DMS153 (cell line): Measurements from ENCODE around the gene USP13.

Source experiments
- DNase-seq: peaks from one replicate; lab custom pipeline; 2025; lab: John Stamatoyannopoulos, UW

The USP13 gene

DNA sequence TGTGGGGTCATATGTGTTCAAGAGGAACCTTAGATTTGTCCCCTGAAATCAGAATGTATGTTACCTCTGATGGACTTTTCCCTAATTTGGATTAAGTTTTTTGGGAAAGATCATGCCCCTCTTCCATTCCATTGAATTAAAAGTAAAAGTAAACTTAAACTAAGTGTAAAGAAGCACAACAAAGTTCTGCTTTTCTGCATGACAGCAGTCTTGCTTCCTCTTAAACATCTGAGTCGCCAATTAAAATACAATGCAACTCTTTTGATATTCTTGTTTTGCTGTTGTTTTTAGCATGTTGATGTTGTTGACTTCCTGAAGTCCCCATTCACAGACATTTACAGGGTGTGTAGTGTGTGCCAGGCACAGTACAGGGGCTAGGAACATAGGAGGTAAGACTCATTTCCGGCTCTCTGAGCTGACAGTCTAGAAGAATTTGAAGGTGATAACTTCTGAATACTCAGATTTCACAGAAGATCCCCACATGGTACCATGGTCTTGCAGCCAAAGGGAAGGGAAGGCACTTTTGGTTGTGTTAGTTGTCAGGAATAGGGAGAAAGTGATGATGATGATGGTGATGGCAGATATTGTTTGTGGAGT, 45.0 kb downstream of the USP13 start:
- no peak for DNase-seq

DNA sequence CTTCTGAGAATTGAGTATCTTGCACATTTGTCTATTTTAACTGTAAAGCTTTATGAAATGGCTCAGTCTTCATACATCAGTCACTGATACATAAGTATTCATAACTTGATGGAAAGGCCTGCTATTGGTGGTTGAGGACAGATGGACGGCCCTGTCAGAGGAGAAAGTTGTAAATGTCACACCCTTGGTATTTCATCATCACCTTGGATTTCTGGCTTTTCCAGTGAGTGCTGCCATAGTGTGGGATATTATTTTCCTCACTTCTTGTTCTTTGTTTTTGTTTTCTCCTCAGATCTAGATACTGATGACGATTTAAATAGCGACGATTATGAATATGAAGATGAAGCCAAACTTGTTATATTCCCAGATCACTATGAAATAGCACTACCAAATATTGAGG, 47.9 kb downstream of the USP13 start:
- no peak for DNase-seq

DNA sequence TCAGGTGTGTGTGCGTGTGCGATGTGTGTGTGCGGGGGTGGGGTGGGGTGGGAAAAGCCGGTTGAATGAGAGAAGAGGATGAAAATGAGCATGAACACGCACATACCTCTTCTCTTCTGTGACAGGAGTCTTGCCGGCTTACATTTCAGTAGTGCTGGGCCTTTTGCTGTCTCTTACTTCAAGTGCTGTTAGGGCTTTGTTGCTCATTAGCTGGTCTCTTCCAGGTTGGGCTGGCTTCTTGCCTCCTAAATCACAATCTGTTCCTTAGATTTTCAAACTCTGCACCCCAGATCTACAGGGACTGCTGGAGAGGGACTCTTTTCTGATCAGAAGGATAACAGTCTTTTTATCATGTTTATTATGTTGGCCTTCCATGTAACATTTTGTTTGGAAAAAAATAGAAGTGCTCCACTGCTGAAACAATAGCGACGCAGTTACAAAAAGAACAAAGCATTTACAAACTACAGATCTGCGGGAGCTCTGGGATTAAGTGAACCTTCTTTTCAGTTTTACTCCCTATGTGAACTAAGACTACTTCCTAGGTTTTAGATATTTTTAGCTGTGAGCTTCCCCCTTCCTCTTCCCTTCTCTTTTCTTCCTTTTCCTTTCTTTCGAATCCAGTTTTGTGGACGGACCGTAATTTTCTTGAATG, 48.5 kb downstream of the USP13 start:
- no peak for DNase-seq

DNA sequence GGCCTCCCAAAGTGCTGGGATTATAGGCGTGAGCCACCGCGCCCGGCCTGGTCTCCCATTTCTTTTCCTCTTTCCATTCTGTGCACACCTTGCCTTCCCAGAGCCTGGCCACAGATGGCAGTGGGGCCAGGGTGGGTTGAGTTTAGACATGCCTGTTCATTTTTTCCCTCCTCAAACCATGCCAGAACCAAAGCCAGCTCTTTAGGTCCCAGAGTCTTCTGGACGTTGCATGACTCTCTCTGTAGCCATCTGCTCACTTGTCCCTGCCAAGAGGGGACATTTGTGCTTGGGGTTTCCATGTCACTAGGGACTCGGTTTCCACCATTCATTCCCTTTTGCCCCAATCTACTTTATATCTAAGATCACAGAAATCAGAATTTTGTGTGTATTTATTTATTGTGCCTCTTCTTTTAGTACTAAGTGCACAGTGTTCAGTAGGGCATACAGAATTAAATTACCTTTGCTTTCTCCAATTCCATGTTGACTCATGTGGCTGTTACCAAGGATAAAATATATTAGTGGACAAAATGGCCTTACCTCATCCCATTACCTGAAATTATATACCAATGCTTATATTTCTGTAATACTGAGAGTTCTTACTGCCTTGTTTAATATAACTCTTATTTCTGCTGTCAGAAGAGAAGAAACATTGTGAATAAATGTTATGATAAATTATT, 49.6 kb downstream of the USP13 start:
- no peak for DNase-seq

DNA sequence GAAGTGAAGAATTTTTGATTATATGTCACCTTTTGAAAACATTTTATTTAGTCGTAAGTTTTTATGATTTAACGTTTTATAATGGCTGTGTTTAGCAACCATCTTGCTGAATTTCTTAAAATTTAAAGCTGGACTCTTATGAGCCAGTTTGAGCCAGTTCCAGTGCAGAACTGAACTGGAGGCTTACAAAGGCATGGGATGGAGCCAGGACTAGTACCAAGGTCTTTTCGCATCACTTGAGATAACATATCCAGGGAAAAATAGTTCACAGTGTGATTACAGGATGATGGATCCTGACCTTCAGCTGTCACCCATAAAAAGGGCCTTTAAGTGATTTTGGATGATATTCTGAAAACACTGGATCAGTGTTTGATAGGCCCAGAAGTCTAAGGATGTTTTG, 51.0 kb downstream of the USP13 start:
- DNase-seq = no peak

DNA sequence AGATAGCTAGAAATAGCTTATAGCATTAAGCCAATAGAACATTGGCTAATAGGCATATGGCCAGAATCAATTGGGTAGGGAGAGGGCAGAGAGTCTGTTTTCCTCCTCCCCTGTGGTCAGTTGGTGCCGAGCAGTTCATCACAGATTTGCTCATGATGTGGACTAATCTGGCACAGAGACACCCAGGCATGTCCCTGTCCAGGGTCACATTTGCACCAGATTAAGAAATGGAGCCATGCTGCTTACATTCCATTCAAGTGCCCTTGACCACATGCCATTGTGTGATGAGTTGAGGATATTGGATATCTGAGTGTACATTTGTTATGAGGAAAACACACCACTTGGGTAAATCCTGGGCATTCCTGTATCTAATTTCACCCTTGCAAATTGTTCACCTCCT, 53.4 kb downstream of the USP13 start:
- DNase-seq = no peak

DNA sequence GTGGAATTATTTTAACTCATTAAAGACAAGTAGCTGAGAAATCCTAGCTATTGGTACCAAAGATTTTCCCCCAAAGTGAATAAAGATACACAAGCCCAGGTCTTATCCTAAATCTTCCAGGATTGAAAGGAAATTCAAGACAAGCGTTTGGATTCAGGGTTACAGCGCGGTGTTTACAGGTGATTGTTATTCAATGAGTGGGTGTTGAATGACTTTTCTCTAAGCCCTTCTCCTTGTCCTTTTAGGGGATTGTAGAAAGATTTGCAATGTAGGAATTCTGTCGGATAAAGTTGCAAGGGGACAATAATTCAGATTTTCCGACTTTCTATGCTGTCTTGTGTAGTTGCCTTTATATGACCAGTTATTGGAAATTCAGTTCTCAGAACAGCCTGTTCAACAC, 57.2 kb downstream of the USP13 start:
- no peak for DNase-seq

DNA sequence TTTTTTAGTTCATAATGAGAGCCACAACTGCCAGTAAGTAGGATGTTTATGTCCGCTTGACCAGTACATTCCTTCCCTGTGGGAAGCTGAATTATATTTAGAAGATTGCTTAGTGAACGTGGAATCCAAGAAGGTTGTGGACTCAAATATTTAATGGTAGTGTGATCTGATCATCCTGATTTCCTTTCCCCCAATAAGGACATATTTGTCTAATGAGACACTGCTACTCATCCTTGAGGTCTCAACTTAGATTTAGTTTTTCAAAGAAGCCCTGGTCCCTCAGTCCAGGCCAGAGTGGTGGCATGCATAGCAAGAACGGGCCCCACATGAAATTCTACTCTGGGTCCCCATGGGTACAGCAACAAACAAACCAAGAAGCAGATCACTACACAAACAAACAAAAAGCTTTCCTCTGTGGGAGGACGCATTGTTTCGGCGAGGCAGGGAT, 60.8 kb downstream of the USP13 start:
- DNase-seq = no peak

DNA sequence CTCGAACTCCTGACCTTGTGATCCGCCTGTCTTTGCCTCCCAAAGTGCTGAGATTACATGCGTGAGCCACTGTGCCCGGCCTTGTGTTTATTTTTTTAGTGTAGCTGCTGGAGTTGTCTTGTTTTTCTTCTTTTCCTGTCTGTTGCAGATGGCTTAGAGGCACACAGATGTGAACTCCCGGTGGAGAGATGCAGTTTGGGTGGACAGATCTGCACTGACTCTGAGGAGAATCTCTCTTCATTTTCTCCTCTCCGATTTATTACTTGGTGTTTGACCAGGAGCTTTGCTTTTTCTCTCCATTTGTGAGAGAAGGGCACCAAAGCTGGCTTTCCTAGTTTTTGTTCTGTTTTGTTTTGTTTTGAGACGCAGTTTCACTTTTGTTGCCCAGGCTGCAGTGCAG, 62.7 kb downstream of the USP13 start:
- no peak for DNase-seq

DNA sequence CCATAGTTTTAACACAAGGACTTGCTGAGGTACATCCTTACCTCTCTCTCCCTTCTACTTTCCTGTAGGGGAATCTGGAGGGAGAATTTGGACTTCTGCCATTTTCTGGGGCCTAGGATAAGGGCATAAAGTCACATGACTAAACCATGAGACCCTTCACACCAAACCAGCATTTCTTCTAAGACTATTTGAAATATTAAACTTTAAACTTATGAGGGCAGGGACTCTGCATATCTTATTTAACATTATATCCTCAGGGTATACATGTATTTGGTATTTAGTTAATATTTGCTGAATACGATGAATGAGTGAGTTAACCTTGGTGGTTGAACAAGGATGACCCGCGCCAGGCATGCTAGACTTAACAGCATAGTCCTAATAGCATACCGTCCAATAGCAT, 63.4 kb downstream of the USP13 start:
- DNase-seq = no peak

DNA sequence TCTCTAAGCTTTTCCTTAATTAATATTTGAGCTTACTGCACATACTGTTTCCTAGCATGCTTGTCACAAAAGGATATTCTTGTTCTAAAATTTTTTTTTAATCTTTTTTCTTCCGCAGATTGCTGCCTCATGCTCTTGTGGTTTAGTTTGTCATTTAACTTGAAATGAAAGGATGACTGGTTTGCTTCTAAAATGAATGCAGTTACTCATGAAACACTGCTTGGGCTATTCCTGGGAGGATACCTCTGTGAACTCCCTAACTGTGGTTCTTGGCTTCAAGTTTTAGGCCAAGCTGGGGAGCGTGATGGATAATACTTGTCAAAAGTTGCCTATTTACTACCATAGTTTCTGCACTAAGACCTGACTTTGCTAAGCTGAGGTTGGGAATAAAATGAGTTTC, 64.0 kb downstream of the USP13 start:
- DNase-seq = no peak

DNA sequence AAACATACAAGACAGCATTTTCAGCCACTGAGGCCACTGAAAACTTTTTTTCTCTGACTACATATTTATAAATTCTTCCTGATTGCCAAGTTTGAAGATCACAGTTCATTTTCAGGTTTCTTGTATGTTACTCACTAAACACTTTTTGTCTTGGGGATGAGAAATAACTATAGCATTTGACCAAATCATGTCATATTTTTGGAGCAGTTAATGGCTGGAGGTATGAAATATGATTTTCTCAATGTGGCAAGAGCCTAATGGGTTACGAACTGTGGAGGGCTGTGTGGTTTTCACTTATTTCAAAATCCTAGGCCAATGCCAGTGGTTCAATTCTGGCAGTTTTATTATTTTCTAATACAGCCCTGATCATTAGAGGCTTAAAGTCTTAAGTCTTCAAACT, 64.4 kb downstream of the USP13 start:
- DNase-seq = no peak

DNA sequence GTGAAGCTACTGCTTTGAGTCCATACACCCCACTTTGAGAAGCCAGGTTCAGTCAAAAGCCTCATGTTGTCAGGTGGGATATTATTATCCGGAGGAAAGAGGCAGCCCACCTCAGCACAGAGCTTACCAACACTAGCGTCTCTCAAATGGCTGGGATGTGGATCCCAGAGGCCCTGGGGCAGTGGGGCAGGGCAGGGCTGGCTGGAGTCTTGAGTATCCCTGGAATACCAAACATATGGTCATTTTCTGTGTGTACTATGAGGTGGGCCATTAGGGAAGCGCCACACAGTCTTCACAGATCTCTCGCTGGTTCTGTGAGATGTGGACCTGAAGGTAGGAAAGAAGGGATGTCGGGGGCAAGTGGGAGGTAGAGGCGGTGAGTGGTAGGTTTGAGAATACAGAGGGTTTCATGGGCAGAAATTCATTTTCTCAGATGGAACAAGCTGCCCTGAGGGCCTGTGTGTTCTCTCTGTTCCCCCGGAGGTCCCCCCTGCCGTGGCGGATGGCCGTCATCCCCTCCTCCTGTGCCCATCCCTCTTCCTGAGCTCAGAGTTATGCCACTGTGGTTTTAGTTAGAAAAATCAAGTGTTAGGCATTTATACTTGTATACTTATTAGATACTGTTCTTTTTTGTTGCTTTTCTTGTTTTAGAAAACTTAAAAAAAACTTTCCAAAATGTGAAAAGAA, 66.4 kb downstream of the USP13 start:
- no peak for DNase-seq

DNA sequence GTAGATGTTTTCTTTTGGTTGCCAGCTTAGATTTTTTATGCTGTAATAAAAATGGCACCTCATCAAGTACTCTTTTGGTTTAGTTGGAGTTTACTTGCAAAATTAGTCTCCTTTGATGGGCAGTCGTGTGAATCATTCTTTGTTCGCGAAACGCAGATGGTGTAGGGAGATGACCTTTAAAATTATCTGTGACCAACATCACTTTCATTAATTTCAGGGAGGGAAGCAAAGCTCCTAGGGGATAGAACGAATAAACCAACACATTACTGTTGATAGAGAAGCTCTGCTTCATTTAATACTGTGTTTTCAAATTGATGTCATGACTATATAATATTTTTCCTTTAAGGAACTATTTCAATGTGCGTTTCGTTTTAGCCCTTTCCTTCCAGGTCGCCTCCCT, 67.4 kb downstream of the USP13 start:
- DNase-seq = no peak

DNA sequence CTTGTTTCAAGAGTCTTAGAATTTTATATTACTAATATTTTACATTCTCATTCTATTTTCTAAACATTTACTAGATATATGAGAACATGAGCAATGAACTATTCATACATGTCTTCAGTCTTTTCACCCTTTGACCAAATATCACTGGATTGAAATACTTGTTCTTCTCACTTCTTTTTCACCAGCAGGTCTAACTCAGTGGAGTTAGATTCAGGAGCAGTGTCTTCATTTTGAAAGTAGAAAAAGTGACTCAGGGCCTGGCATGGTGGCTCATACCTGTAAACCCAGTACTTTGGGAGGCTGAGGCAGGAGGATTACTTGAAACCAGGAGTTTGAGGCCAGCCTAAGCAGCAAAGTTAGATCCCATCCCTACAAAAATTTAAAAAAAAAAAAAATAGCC, 70.8 kb downstream of the USP13 start:
- DNase-seq = no peak

DNA sequence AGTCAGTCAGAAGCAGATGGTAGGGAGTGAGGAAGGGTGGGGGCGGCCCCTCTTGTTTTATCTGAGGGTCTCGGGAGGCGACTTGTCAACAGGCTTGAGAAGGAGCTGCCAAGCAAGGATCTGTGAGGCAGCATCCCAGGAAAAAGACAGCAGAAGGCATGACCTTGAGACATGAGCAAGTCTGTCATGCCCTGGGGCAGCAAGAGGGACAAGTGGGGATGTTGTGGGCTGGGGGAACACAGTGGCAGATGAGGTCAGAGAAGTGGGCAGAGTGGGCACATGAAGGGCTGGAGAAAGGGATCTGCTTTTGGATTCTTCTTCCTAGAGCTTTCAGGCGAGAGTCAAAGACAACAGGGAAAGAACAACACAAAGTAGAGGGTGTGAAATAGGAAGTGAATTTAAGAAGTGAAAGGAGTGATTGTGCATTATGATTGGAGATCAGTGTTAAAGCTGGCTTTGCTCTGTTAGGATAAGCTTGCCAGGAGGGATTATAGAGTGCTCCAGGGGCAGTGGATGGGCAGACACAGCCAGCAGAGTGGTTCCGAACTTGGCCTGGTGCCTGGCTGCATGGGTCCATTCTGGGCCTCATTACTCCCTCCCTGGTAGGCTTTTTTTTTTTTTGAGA, 73.3 kb downstream of the USP13 start:
- no peak for DNase-seq

DNA sequence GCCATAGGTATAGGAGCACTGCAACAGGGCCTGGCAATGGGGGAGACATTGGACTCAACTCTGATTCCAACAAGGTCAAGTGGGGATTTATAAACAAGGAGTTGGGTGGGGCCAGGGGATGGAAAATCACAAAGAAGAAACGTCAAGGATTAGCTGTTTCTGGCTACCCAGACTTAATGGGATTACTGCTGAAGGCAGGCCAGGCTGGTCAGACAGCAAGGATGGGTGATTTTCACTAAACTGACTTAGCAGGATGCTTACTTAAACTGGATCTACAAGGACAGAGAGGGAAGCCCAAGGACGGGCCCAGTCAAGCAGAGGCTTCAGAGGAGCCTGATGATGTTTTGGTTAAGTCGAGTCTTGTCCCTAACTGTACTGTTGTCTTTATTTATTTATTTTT, 76.2 kb downstream of the USP13 start:
- DNase-seq = no peak

DNA sequence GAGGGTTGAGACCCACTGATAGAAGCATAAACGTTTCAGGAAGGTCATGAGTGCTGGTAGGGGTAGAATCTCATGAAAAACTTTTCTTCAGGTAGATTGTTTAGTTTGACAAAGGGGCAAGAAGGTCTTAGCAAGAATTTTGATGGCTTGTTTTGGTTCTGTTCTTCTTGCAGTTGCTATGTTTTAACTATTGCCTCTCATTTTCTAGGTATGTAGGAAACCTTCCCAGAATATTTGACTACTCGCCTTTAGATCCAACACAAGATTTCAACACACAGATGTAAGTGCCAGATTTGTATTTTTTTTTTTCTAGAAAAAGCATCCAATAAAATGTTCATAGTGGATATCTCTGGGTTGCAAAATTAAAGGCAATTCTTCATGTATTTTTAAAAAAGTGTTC, 77.1 kb downstream of the USP13 start:
- no peak for DNase-seq

DNA sequence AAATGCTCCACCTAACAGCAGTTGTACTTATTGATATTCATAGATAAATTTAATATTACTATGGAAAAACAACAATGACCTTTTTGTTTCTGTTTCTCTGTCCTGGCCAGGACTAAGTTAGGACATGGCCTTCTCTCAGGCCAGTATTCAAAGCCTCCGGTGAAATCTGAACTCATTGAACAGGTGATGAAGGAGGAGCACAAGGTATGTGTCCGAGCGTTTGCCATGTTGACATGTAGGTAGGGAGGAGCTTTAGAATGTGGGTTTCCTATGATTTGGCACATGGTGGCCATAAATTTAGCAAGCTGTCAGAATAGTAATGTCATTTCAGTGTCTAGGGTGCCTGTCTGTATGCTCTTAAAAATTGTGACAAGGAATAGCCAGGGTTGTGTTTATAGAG, 77.7 kb downstream of the USP13 start:
- no peak for DNase-seq

DNA sequence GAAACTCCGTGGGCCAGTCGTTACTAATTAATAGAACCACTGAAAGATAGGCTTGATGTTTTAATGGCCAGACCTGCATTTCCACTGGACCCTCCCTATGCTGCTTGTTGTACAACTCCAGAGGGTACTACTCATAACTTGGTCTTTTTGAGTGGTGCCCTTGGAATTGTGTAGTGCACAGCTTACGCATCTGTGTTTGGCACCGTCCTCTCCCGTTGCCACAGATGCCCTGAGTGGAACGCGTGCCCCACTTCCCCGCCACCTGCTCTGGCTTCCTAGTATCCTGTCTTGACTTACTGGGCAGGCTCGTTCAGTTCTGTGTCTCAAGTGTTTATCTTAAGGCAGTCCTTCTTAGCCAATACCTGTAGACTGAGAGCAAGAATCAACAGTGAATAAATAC, 78.7 kb downstream of the USP13 start:
- DNase-seq = no peak

DNA sequence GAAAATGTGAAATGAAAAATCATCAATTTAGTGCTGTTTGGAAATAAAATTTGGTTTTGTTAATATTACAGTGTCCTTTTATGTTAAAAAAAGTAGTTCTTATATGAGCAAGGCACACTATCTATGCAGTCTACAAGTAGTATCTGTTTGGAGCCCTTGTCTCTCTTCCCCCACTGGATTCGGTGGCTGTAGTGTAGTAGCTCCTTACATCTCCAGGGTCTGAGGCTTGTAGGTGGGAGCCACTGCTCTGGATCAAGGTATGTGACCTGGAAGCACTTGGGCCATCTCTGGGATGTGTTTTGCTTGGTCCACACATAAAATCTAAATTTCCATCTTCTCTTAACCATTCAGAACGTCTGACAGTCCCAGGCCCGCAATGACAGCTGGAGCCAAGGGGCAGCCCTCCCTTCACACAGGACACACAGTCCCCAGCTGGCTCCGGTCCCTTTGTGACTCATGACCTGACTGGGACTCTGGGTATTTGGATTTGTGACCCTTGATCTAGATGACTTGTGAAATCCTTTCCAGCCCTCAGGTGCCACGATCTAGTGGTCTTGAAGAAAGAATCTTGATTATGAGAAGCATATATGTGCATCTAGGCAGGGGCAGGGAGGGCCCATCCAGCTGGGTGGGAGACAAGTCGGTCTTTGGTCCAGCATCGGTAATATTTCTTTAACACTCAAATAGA, 80.0 kb downstream of the USP13 start:
- DNase-seq = no peak

DNA sequence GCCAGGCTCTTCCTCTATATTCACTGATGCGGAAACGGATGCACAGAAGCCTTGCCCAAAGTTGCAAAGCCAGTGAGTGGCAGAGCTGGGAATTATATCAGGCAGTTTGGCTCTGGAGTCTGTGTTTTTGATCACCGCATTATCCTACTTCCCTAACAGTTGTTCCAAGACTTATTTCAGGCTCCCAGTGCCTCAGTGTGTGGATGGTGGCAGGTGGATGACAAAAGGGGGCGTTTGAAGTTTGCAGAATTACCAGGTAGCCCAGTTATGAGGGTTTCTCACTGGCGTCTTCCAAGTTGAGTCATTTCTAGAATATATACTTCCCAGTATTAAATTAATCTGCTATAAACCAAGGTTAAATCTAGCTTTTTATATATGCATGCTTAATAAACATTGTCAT, 81.0 kb downstream of the USP13 start:
- no peak for DNase-seq
